Mesothelial cell of epicardium (in vitro differentiated cells): ENCODE measurements around the gene DDX25. TPM values are rescaled to one million over a fixed set of nuclear protein-coding genes. Genes with fewer than 3 reads are reported as not detected.

Experiments used
- DNase-seq, 2 experiments: peaks; one replicate each; pipeline ENCODE4 v3.0.0; 2021; ENCODE audit warnings: low spot score in 2 of 2; ENCODE audit not compliant: unreplicated experiment in 2 of 2
- H3K27ac Mint-ChIP-seq: 2 replicates; pipeline ENCODE4 v1.8.0; 2021; ENCODE audit warnings: mixed read lengths
- H3K27me3 Mint-ChIP-seq: 2 replicates; pipeline ENCODE4 v1.8.0; 2021; ENCODE audit warnings: low read depth, mixed read lengths
- H3K36me3 Mint-ChIP-seq: 2 replicates; pipeline ENCODE4 v1.8.0; 2021; ENCODE audit warnings: mixed read lengths
- H3K4me1 Mint-ChIP-seq: 2 replicates; pipeline ENCODE4 v1.8.0; 2021; ENCODE audit warnings: mixed read lengths
- H3K4me3 Mint-ChIP-seq: 2 replicates; pipeline ENCODE4 v1.8.0; 2021; ENCODE audit warnings: mild to moderate bottlenecking, moderate library complexity, mixed read lengths
- H3K9me3 Mint-ChIP-seq: 2 replicates; pipeline ENCODE4 v1.8.0; 2021; ENCODE audit warnings: mixed read lengths
- CTCF ChIP-seq: fragments of 200-600 bp; sonication (generic); IDR thresholded peaks from one replicate; pipeline ENCODE4 v1.5.0; 2021; ENCODE audit warnings: antibody characterized with exemption; ENCODE audit not compliant: unreplicated experiment
- total RNA-seq: library from RNA; stranded (reverse); gene quantifications from 3 replicates; pipeline ENCODE4 v1.2.1, GENCODE V29; 2021

DDX25 gene
- total RNA-seq, 1 donor from 2014 or later, result 0.98 TPM

- no peaks in the 10 kb centered on the region for H3K9me3 Mint-ChIP-seq
- H3K27ac Mint-ChIP-seq, result no peak overlapping the region
- TF ChIP-seq CTCF, result no peak
- no peaks in the 10 kb centered on the region for H3K27me3 Mint-ChIP-seq
- no peak overlapping the region for H3K4me3 Mint-ChIP-seq
- H3K4me1 Mint-ChIP-seq, result peaks cover 10% of the 10 kb centered on the region
- peaks cover 34% of the 10 kb centered on the region for H3K36me3 Mint-ChIP-seq
- no peak for DNase-seq
These were observed 67.3 kb downstream of the DDX25 start for GRCh38 chr11:125971618-125972017.

GRCh38 chr11:125974284-125974683, 70.0 kb downstream of the DDX25 start:
- Mint-ChIP-seq H3K9me3 (no peaks in the 10 kb centered on the region), H3K27me3 (no peaks in the 10 kb centered on the region), H3K36me3 (peaks cover 43% of the 10 kb centered on the region), H3K27ac (no peak overlapping the region), H3K4me1 (peaks cover 17% of the 10 kb centered on the region), H3K4me3 (no peak overlapping the region)
- TF ChIP-seq CTCF, result no peak
- no peak for DNase-seq

- DNase-seq, result no peak
- no peaks in the 10 kb centered on the region for H3K9me3 Mint-ChIP-seq
- peaks cover 20% of the 10 kb centered on the region for H3K4me1 Mint-ChIP-seq
- H3K27ac Mint-ChIP-seq, result no peak overlapping the region
- H3K36me3 Mint-ChIP-seq, result peaks cover 40% of the 10 kb centered on the region
- H3K4me3 Mint-ChIP-seq, result no peak overlapping the region
- TF ChIP-seq CTCF, result no peak
- H3K27me3 Mint-ChIP-seq, result no peaks in the 10 kb centered on the region
These were observed 71.3 kb downstream of the DDX25 start for GRCh38 chr11:125975634-125976033.

- H3K9me3 Mint-ChIP-seq, result no peaks in the 10 kb centered on the region
- peaks cover 41% of the 10 kb centered on the region for H3K36me3 Mint-ChIP-seq
- TF ChIP-seq CTCF, result no peak
- no peak for DNase-seq
- H3K27me3 Mint-ChIP-seq, result no peaks in the 10 kb centered on the region
- H3K4me3 Mint-ChIP-seq, result no peak overlapping the region
- no peak overlapping the region for H3K27ac Mint-ChIP-seq
- peaks cover 20% of the 10 kb centered on the region for H3K4me1 Mint-ChIP-seq
These were observed 71.8 kb downstream of the DDX25 start for GRCh38 chr11:125976156-125976555.

- H3K27ac Mint-ChIP-seq, result no peak overlapping the region
- H3K36me3 Mint-ChIP-seq, result peaks cover 40% of the 10 kb centered on the region
- no peaks in the 10 kb centered on the region for H3K9me3 Mint-ChIP-seq
- H3K4me1 Mint-ChIP-seq, result peaks cover 16% of the 10 kb centered on the region
- no peak for DNase-seq
- no peak overlapping the region for H3K4me3 Mint-ChIP-seq
- no peak for TF ChIP-seq CTCF
- H3K27me3 Mint-ChIP-seq, result no peaks in the 10 kb centered on the region
These were observed 73.0 kb downstream of the DDX25 start for GRCh38 chr11:125977333-125977732.

GRCh38 chr11:125978181-125978716, 73.9 kb downstream of the DDX25 start:
- TF ChIP-seq CTCF, result no peak
- Mint-ChIP-seq H3K4me3 (no peak overlapping the region), H3K9me3 (no peaks in the 10 kb centered on the region), H3K27me3 (no peaks in the 10 kb centered on the region), H3K4me1 (peaks cover 16% of the 10 kb centered on the region), H3K27ac (peak overlapping the region; percentile 68), H3K36me3 (peaks cover 47% of the 10 kb centered on the region)
- DNase-seq, result no peak
